OCI-LY1 (cell line): ENCODE results near the gene OXTR.

Experiments
- H2AFZ ChIP-seq: fragments of 200-600 bp; sonication (generic), shearing (Covaris generic); 2 replicates; pipeline ENCODE4 v1.6.0; 2014; ENCODE audit warnings: antibody characterized with exemption, mild to moderate bottlenecking, low read length
- H3F3A ChIP-seq: fragments of 200-600 bp; sonication (generic), shearing (Covaris generic); 2 replicates; pipeline ENCODE4 v1.6.0; 2014; ENCODE audit warnings: mild to moderate bottlenecking, antibody characterized with exemption, low read length, moderate library complexity; ENCODE audit not compliant: insufficient read depth
- H3K27ac ChIP-seq: fragments of 200-600 bp; sonication (generic); 2 replicates; pipeline ENCODE4 v1.5.1; 2014; ENCODE audit warnings: low read length, mixed run types, mild to moderate bottlenecking, low read depth; ENCODE audit not compliant: poor library complexity, severe bottlenecking
- H3K27me3 ChIP-seq: fragments of 200-600 bp; sonication (generic); 2 replicates; pipeline ENCODE4 v1.6.0; 2014; ENCODE audit warnings: antibody characterized with exemption, mild to moderate bottlenecking, low read length, moderate library complexity; ENCODE audit not compliant: insufficient read depth
- H3K36me3 ChIP-seq: fragments of 200-600 bp; sonication (generic); 2 replicates; pipeline ENCODE4 v1.6.1; 2014; ENCODE audit warnings: mild to moderate bottlenecking, antibody characterized with exemption, low read length, moderate library complexity, mixed read lengths; ENCODE audit not compliant: insufficient read depth
- H3K4me1 ChIP-seq: fragments of 200-600 bp; sonication (generic); 2 replicates; pipeline ENCODE4 v1.5.1; 2014; ENCODE audit warnings: mild to moderate bottlenecking, low read length, moderate library complexity; ENCODE audit not compliant: insufficient read depth, severe bottlenecking
- H3K4me2 ChIP-seq: fragments of 200-600 bp; sonication (generic), shearing (Covaris generic); 2 replicates; pipeline ENCODE4 v1.6.1; 2014; ENCODE audit warnings: low read length
- H3K4me3 ChIP-seq: fragments of 200-600 bp; sonication (generic); 2 replicates; pipeline ENCODE4 v1.5.1; 2014; ENCODE audit warnings: low read length, low read depth, mild to moderate bottlenecking, mixed read lengths; ENCODE audit not compliant: poor library complexity, severe bottlenecking
- H3K79me2 ChIP-seq: fragments of 200-600 bp; shearing (Covaris generic); 2 replicates; pipeline ENCODE4 v1.6.1; 2016; ENCODE audit warnings: mixed run types, low read length, mixed read lengths; ENCODE audit not compliant: insufficient read depth
- H3K9ac ChIP-seq: fragments of 200-600 bp; sonication (generic), shearing (Covaris generic); 2 replicates; pipeline ENCODE4 v1.6.1; 2014; ENCODE audit warnings: mild to moderate bottlenecking, low read length, mixed read lengths
- H3K9me2 ChIP-seq: fragments of 200-600 bp; sonication (generic), shearing (Covaris generic); 2 replicates; pipeline ENCODE4 v1.6.1; 2014; ENCODE audit warnings: low read depth, mild to moderate bottlenecking, low read length, mixed read lengths
- H3K9me3 ChIP-seq: fragments of 200-600 bp; shearing (Covaris generic); 2 replicates; pipeline ENCODE4 v1.6.1; 2014; ENCODE audit warnings: low read length, mixed read lengths
- H4K20me1 ChIP-seq: fragments of 200-600 bp; sonication (generic), shearing (Covaris generic); 2 replicates; pipeline ENCODE4 v1.6.0; 2016; ENCODE audit warnings: mild to moderate bottlenecking, low read length; ENCODE audit not compliant: insufficient read depth
- CTCF ChIP-seq: fragments of 200-600 bp; sonication (generic), shearing (Covaris generic); IDR thresholded peaks from 2 replicates; pipeline ENCODE4 v1.5.1; 2017; ENCODE audit warnings: mild to moderate bottlenecking, antibody characterized with exemption, low read length, moderate library complexity, mixed read lengths
- EZH2 ChIP-seq: fragments of 200-600 bp; sonication (generic), shearing (Covaris generic); IDR thresholded peaks from 2 replicates; pipeline ENCODE4 v1.8.0; 2017; ENCODE audit warnings: borderline replicate concordance, mixed run types, mild to moderate bottlenecking, antibody characterized with exemption, low read length, moderate library complexity, mixed read lengths

OXTR gene

GRCh38 chr3:8755097-8755496 lies 14.3 kb downstream of the OXTR start:
- H3K27me3 ChIP-seq, result no peaks in the 10 kb centered on the region
- no peaks in the 10 kb centered on the region for H3K9me2 ChIP-seq
- no peaks in the 10 kb centered on the region for H3K79me2 ChIP-seq
- H3K4me3 ChIP-seq, result no peak overlapping the region
- no peaks in the 10 kb centered on the region for H4K20me1 ChIP-seq
- no peak overlapping the region for H3K4me2 ChIP-seq
- no peaks in the 10 kb centered on the region for H3K4me1 ChIP-seq
- H3K27ac ChIP-seq, result no peak overlapping the region
- H3K36me3 ChIP-seq, result no peaks in the 10 kb centered on the region
- no peaks in the 10 kb centered on the region for H3F3A ChIP-seq
- no peak overlapping the region for H2AFZ ChIP-seq
- no peaks in the 10 kb centered on the region for H3K9me3 ChIP-seq
- H3K9ac ChIP-seq, result no peak overlapping the region
- TF ChIP-seq EZH2, result no peak

GRCh38 chr3:8752832-8753231 lies 16.6 kb downstream of the OXTR start:
- Histone ChIP-seq H3K79me2 (no peaks in the 10 kb centered on the region), H3K4me1 (no peaks in the 10 kb centered on the region), H2AFZ (no peak overlapping the region), H3K9me2 (no peaks in the 10 kb centered on the region), H3F3A (no peaks in the 10 kb centered on the region), H4K20me1 (no peaks in the 10 kb centered on the region), H3K27ac (no peak overlapping the region), H3K4me2 (no peak overlapping the region), H3K9ac (no peak overlapping the region), H3K9me3 (no peaks in the 10 kb centered on the region), H3K4me3 (no peak overlapping the region), H3K36me3 (no peaks in the 10 kb centered on the region), H3K27me3 (no peaks in the 10 kb centered on the region)
- TF ChIP-seq EZH2 (no peak), CTCF (no peak)

GRCh38 chr3:8749316-8749715 lies 20.1 kb downstream of the OXTR start:
- Histone ChIP-seq H3K79me2 (no peaks in the 10 kb centered on the region), H2AFZ (no peak overlapping the region), H3F3A (no peaks in the 10 kb centered on the region)

More at GRCh38 chr3:8749316-8749715, 20.1 kb downstream of the OXTR start:
- Histone ChIP-seq H3K4me2 (no peak overlapping the region), H3K9me3 (no peaks in the 10 kb centered on the region), H3K9ac (no peak overlapping the region), H3K4me3 (no peak overlapping the region), H3K4me1 (no peaks in the 10 kb centered on the region), H4K20me1 (no peaks in the 10 kb centered on the region), H3K27ac (no peak overlapping the region), H3K9me2 (no peaks in the 10 kb centered on the region), H3K27me3 (no peaks in the 10 kb centered on the region), H3K36me3 (no peaks in the 10 kb centered on the region)
- TF ChIP-seq CTCF, result no peak
- no peak for TF ChIP-seq EZH2
